HL-60 (cell line): ENCODE results near the gene CHST3.

Experiments used
- DNase-seq, 2 experiments: peaks; one replicate each; pipeline ENCODE4 v3.0.0-alpha.2; 2010 to 2020; ENCODE audit warnings: low read depth in 1 of 2, low spot score in 1 of 2
- H3K27ac ChIP-seq: fragments of 250-450 bp; sonication (Bioruptor Pico); replicated peaks from 2 replicates; pipeline ENCODE4 v1.5.1; 2020; ENCODE audit warnings: mild to moderate bottlenecking, moderate library complexity
- H3K27me3 ChIP-seq: fragments of 250-450 bp; sonication (Bioruptor Pico); 2 replicates; pipeline ENCODE4 v1.5.1; 2021; ENCODE audit warnings: mild to moderate bottlenecking, moderate library complexity; ENCODE audit not compliant: insufficient read depth, poor library complexity, severe bottlenecking
- H3K4me3 ChIP-seq: replicated peaks from 2 replicates; pipeline ENCODE4 v1.5.1; 2011; ENCODE audit warnings: mild to moderate bottlenecking, control low read depth, low read length; ENCODE audit not compliant: insufficient read depth
- CTCF ChIP-seq: IDR thresholded peaks from one replicate; pipeline ENCODE4 v1.5.1; 2011; ENCODE audit warnings: low read length, control low read depth, inconsistent platforms; ENCODE audit not compliant: insufficient read depth
- GABPA ChIP-seq: IDR thresholded peaks from 2 replicates; pipeline ENCODE4 v1.6.1; 2012; ENCODE audit warnings: low read depth
- POLR2AphosphoS5 ChIP-seq: IDR thresholded peaks from 2 replicates; pipeline ENCODE4 v1.6.1; 2012; ENCODE audit warnings: low read depth
- REST ChIP-seq: IDR thresholded peaks from 2 replicates; pipeline ENCODE4 v1.6.1; 2012; ENCODE audit warnings: low read depth; ENCODE audit not compliant: insufficient replicate concordance
- SPI1 ChIP-seq: IDR thresholded peaks from 2 replicates; pipeline ENCODE4 v1.6.1; 2012; ENCODE audit warnings: low read depth, mild to moderate bottlenecking, borderline replicate concordance

CHST3 gene

GRCh38 chr10:72061491-72061890 is 97.3 kb downstream of the CHST3 start:
- no peak for DNase-seq
- H3K4me3 ChIP-seq: no peak overlapping the region
- H3K27ac ChIP-seq: no peak overlapping the region
- no peaks in the 10 kb centered on the region for H3K27me3 ChIP-seq
- TF ChIP-seq REST: no peak

- no peak for TF ChIP-seq REST
- no peak for TF ChIP-seq POLR2AphosphoS5
- TF ChIP-seq SPI1: no peak
- no peak for TF ChIP-seq CTCF
- no peak for TF ChIP-seq GABPA
- no peak overlapping the region for H3K27ac ChIP-seq
- H3K4me3 ChIP-seq: no peak overlapping the region
- H3K27me3 ChIP-seq: no peaks in the 10 kb centered on the region
- DNase-seq: no peak
Observed at GRCh38 chr10:72061930-72062329, 97.7 kb downstream of the CHST3 start.

GRCh38 chr10:72062382-72062781 is 98.2 kb downstream of the CHST3 start:
- no peak overlapping the region for H3K27ac ChIP-seq
- H3K4me3 ChIP-seq: no peak overlapping the region
- no peak for DNase-seq
- no peak for TF ChIP-seq CTCF
- TF ChIP-seq POLR2AphosphoS5: no peak
- no peak for TF ChIP-seq SPI1
- TF ChIP-seq REST: no peak
- no peak for TF ChIP-seq GABPA
- H3K27me3 ChIP-seq: no peaks in the 10 kb centered on the region
